SK-N-SH treated with all-trans-retinoic acid at 6 μM for 48 hours (cell line): ENCODE results near the gene KAT2B.

Experiments used
- ATAC-seq: fragments of 200-7000 bp; cut with Tn5 transposase; 3 replicates; pipeline ENCODE4 v1.9.1; 2020; ENCODE audit warnings: mild to moderate bottlenecking, moderate library complexity
- ARNTL ChIP-seq: fragments of 450-650 bp; formaldehyde crosslinking; IDR thresholded peaks from 2 replicates; pipeline ENCODE4 v1.5.0; 2020; ENCODE audit warnings: low read depth, mild to moderate bottlenecking, moderate library complexity, borderline replicate concordance
- BACH2 ChIP-seq: fragments of 250-450 bp; sonication (Bioruptor Pico); IDR thresholded peaks from 2 replicates; pipeline ENCODE4 v1.9.0; 2021; ENCODE audit warnings: mild to moderate bottlenecking, borderline replicate concordance
- CREB5 ChIP-seq: fragments of 250-450 bp; sonication (Bioruptor Pico); IDR thresholded peaks from 2 replicates; pipeline ENCODE4 v1.5.1; 2020; ENCODE audit warnings: low read depth, mild to moderate bottlenecking, moderate library complexity
- CSDC2 ChIP-seq: fragments of 250-450 bp; sonication (Bioruptor Pico); IDR thresholded peaks from 2 replicates; pipeline ENCODE4 v1.5.0; 2020; ENCODE audit warnings: mild to moderate bottlenecking, moderate library complexity
- ESRRG ChIP-seq: fragments of 250-450 bp; sonication (Bioruptor Pico); IDR thresholded peaks from 2 replicates; pipeline ENCODE4 v1.6.1; 2021; ENCODE audit warnings: mild to moderate bottlenecking
- GLIS3 ChIP-seq: fragments of 250-450 bp; sonication (Bioruptor Pico); IDR thresholded peaks from 2 replicates; pipeline ENCODE4 v1.5.0; 2020; ENCODE audit warnings: mild to moderate bottlenecking, moderate library complexity
- ISL1 ChIP-seq: fragments of 250-450 bp; sonication (Bioruptor Pico); IDR thresholded peaks from 2 replicates; pipeline ENCODE4 v2.1.2; 2022; ENCODE audit warnings: mild to moderate bottlenecking, moderate library complexity
- OSR1 ChIP-seq: fragments of 250-450 bp; sonication (Bioruptor Pico); IDR thresholded peaks from 2 replicates; pipeline ENCODE4 v1.8.0; 2022; ENCODE audit warnings: moderate library complexity, mild to moderate bottlenecking, inconsistent platforms
- POU6F1 ChIP-seq: fragments of 250-450 bp; sonication (Bioruptor Pico); IDR thresholded peaks from 2 replicates; pipeline ENCODE4 v1.8.0; 2021; ENCODE audit warnings: low read depth, mild to moderate bottlenecking, moderate library complexity, borderline replicate concordance
- PPARA ChIP-seq: fragments of 250-450 bp; sonication (Bioruptor Pico); IDR thresholded peaks from 2 replicates; pipeline ENCODE4 v1.5.0; 2020; ENCODE audit warnings: mild to moderate bottlenecking, borderline replicate concordance
- RARB ChIP-seq: fragments of 250-450 bp; sonication (Bioruptor Pico); IDR thresholded peaks from 2 replicates; pipeline ENCODE4 v1.8.0; 2021; ENCODE audit warnings: mild to moderate bottlenecking, moderate library complexity
- TCF4 ChIP-seq: fragments of 250-450 bp; sonication (Bioruptor Pico); IDR thresholded peaks from 2 replicates; pipeline ENCODE4 v1.8.0; 2021; ENCODE audit warnings: mild to moderate bottlenecking, moderate library complexity, borderline replicate concordance
- TOX ChIP-seq: fragments of 250-450 bp; sonication (Bioruptor Pico); IDR thresholded peaks from 2 replicates; pipeline ENCODE4 v1.8.0; 2021; ENCODE audit warnings: mild to moderate bottlenecking, moderate library complexity, borderline replicate concordance
- ZC3H10 ChIP-seq: fragments of 250-450 bp; sonication (Bioruptor Pico); IDR thresholded peaks from 2 replicates; pipeline ENCODE4 v1.5.1; 2021; ENCODE audit warnings: mild to moderate bottlenecking, moderate library complexity
- ZFP3 ChIP-seq: fragments of 250-450 bp; sonication (Bioruptor Pico); IDR thresholded peaks from 2 replicates; pipeline ENCODE4 v1.5.0; 2020; ENCODE audit warnings: mild to moderate bottlenecking, moderate library complexity
- ZFP30 ChIP-seq: fragments of 450-650 bp; formaldehyde crosslinking; IDR thresholded peaks from 2 replicates; pipeline ENCODE4 v1.5.0; 2022; ENCODE audit warnings: mild to moderate bottlenecking, moderate library complexity
- ZNF565 ChIP-seq: fragments of 450-650 bp; formaldehyde crosslinking; conservative IDR thresholded peaks from 2 replicates; pipeline ENCODE4 v1.5.0; 2020; ENCODE audit warnings: low read depth, mild to moderate bottlenecking, moderate library complexity
- ZNF70 ChIP-seq: fragments of 450-650 bp; formaldehyde crosslinking; IDR thresholded peaks from 2 replicates; pipeline ENCODE4 v1.5.0; 2020; ENCODE audit warnings: mild to moderate bottlenecking, moderate library complexity
- ZNF8 ChIP-seq: fragments of 450-650 bp; formaldehyde crosslinking; IDR thresholded peaks from 2 replicates; pipeline ENCODE4 v1.5.0; 2020; ENCODE audit warnings: mild to moderate bottlenecking, moderate library complexity
- TF ChIP-seq, protein P1 (sequence below): fragments of 250-450 bp; sonication (Bioruptor Pico); IDR thresholded peaks from 2 replicates; pipeline ENCODE4 v1.5.1; 2021; ENCODE audit warnings: mild to moderate bottlenecking, moderate library complexity
- TF ChIP-seq, protein P2 (sequence below): fragments of 250-450 bp; sonication (Bioruptor Pico); IDR thresholded peaks from 2 replicates; pipeline ENCODE4 v1.8.0; 2020; ENCODE audit warnings: mild to moderate bottlenecking, moderate library complexity, borderline replicate concordance
- TF ChIP-seq, protein P3 (sequence below): fragments of 250-450 bp; sonication (Bioruptor Pico); IDR thresholded peaks from 2 replicates; pipeline ENCODE4 v1.5.0; 2020; ENCODE audit warnings: mild to moderate bottlenecking, moderate library complexity

KAT2B gene

GRCh38 chr3:20096135-20096685 is 56.0 kb downstream of the KAT2B start:
- ATAC-seq: no peak
- TF ChIP-seq TCF4 (CRISPR knock-in tag): no peak
- TF ChIP-seq POU6F1 (CRISPR knock-in tag): no peak
- no peak for TF ChIP-seq ZFP30 (CRISPR knock-in tag)
- no peak for TF ChIP-seq ISL1 (CRISPR knock-in tag)
- TF ChIP-seq ZNF565 (CRISPR knock-in tag): no peak
- TF ChIP-seq OSR1 (CRISPR knock-in tag): no peak
- TF ChIP-seq CREB5 (CRISPR knock-in tag): no peak
- TF ChIP-seq ZNF8 (CRISPR knock-in tag): no peak
- TF ChIP-seq ZNF70 (CRISPR knock-in tag): no peak
- TF ChIP-seq, protein P1, sequence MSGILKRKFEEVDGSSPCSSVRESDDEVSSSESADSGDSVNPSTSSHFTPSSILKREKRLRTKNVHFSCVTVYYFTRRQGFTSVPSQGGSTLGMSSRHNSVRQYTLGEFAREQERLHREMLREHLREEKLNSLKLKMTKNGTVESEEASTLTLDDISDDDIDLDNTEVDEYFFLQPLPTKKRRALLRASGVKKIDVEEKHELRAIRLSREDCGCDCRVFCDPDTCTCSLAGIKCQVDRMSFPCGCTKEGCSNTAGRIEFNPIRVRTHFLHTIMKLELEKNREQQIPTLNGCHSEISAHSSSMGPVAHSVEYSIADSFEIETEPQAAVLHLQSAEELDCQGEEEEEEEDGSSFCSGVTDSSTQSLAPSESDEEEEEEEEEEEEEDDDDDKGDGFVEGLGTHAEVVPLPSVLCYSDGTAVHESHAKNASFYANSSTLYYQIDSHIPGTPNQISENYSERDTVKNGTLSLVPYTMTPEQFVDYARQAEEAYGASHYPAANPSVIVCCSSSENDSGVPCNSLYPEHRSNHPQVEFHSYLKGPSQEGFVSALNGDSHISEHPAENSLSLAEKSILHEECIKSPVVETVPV (CRISPR knock-in tag): no peak
- no peak for TF ChIP-seq TOX (CRISPR knock-in tag)
- TF ChIP-seq, protein P2, sequence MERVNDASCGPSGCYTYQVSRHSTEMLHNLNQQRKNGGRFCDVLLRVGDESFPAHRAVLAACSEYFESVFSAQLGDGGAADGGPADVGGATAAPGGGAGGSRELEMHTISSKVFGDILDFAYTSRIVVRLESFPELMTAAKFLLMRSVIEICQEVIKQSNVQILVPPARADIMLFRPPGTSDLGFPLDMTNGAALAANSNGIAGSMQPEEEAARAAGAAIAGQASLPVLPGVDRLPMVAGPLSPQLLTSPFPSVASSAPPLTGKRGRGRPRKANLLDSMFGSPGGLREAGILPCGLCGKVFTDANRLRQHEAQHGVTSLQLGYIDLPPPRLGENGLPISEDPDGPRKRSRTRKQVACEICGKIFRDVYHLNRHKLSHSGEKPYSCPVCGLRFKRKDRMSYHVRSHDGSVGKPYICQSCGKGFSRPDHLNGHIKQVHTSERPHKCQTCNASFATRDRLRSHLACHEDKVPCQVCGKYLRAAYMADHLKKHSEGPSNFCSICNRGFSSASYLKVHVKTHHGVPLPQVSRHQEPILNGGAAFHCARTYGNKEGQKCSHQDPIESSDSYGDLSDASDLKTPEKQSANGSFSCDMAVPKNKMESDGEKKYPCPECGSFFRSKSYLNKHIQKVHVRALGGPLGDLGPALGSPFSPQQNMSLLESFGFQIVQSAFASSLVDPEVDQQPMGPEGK (CRISPR knock-in tag): no peak
- no peak for TF ChIP-seq RARB (CRISPR knock-in tag)
- TF ChIP-seq ESRRG: no peak

DNA sequence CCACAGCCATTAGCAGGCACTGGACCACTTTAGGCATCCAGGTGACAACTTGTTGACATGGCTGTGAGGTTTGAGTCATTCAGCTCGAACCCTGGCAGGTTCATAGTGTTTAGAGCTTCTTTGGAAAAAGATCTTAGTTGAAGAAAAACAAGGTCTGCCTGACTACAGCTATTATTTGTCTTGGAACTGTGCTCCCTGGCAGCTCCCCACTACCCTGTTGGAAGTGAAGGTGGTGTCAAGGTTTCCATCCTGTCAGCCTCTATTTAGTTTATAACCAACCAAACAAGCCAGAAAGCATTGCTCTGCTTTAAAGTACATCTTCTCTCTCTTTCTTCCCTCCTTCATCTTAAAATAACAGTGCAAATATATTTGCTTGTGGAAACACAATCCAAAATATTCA is 56.8 kb downstream of the KAT2B start:
- peak; percentile 80; the same call in 2 of the 3 replicates for ATAC-seq
- TF ChIP-seq GLIS3 (CRISPR knock-in tag) (no peak), TCF4 (CRISPR knock-in tag) (no peak), ESRRG (no peak), TOX (CRISPR knock-in tag) (no peak), POU6F1 (CRISPR knock-in tag) (no peak), RARB (CRISPR knock-in tag) (no peak), PPARA (CRISPR knock-in tag) (no peak), ARNTL (CRISPR knock-in tag) (no peak), ZC3H10 (CRISPR knock-in tag) (no peak), CSDC2 (CRISPR knock-in tag) (no peak), BACH2 (no peak), ISL1 (CRISPR knock-in tag) (no peak), ZNF565 (CRISPR knock-in tag) (no peak), OSR1 (CRISPR knock-in tag) (no peak), ZFP30 (CRISPR knock-in tag) (no peak), ZFP3 (CRISPR knock-in tag) (no peak)
- TF ChIP-seq, protein P2 (CRISPR knock-in tag): no peak
- TF ChIP-seq, protein P3, sequence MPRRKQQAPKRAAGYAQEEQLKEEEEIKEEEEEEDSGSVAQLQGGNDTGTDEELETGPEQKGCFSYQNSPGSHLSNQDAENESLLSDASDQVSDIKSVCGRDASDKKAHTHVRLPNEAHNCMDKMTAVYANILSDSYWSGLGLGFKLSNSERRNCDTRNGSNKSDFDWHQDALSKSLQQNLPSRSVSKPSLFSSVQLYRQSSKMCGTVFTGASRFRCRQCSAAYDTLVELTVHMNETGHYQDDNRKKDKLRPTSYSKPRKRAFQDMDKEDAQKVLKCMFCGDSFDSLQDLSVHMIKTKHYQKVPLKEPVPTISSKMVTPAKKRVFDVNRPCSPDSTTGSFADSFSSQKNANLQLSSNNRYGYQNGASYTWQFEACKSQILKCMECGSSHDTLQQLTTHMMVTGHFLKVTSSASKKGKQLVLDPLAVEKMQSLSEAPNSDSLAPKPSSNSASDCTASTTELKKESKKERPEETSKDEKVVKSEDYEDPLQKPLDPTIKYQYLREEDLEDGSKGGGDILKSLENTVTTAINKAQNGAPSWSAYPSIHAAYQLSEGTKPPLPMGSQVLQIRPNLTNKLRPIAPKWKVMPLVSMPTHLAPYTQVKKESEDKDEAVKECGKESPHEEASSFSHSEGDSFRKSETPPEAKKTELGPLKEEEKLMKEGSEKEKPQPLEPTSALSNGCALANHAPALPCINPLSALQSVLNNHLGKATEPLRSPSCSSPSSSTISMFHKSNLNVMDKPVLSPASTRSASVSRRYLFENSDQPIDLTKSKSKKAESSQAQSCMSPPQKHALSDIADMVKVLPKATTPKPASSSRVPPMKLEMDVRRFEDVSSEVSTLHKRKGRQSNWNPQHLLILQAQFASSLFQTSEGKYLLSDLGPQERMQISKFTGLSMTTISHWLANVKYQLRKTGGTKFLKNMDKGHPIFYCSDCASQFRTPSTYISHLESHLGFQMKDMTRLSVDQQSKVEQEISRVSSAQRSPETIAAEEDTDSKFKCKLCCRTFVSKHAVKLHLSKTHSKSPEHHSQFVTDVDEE (CRISPR knock-in tag): no peak
- TF ChIP-seq, protein P1 (CRISPR knock-in tag): no peak
